K562 (cell line): ENCODE results near the gene MINDY4. TPM values are rescaled to one million over a fixed set of nuclear protein-coding genes. Genes with fewer than 3 reads are reported as not detected.

Experiments used
- EP400 ChIP-seq: fragments of 450-650 bp; IDR thresholded peaks from 2 replicates; pipeline ENCODE4 v1.6.1; 2017; ENCODE audit warnings: antibody characterized with exemption, mild to moderate bottlenecking, moderate library complexity
- FOXP1 ChIP-seq: sonication (generic); formaldehyde crosslinking; IDR thresholded peaks from 2 replicates; pipeline ENCODE4 v1.8.0; 2022; ENCODE audit warnings: mild to moderate bottlenecking, missing genetic modification reagents
- HDAC1 ChIP-seq, 2 experiments: fragments of 450-650 bp; IDR thresholded peaks; 2 replicates each; pipeline ENCODE4 v1.6.1; 2016 to 2017; ENCODE audit warnings: inconsistent platforms in 1 of 2, mild to moderate bottlenecking in 1 of 2, moderate library complexity in 1 of 2
- RBM15 ChIP-seq: fragments of 200-400 bp; formaldehyde crosslinking; IDR thresholded peaks from 2 replicates; pipeline ENCODE4 v1.6.1; 2018; ENCODE audit warnings: mild to moderate bottlenecking, low read length, moderate library complexity; ENCODE audit not compliant: insufficient read depth
- ZBTB1 ChIP-seq: sonication (generic); formaldehyde crosslinking; IDR thresholded peaks from 2 replicates; pipeline ENCODE4 v1.8.1; 2023; ENCODE audit warnings: missing genetic modification reagents, low read depth, mild to moderate bottlenecking, borderline replicate concordance
- ZNF316 ChIP-seq: fragments of 450-650 bp; IDR thresholded peaks from 2 replicates; pipeline ENCODE4 v1.6.1; 2016
- polyA plus RNA-seq, 8 experiments: library from polyadenylated mRNA; depleted of rRNA in 4 of 8; stranded (reverse) in 5 of 8; unstranded in 3 of 8; fragments of >200 nt; fragmentation: Nextera tagmentation in 2 of 8; fragmentation: Illumina TruSeq in 1 of 8; extraction: Ambion mirVana in 2 of 8; extraction: Trizol in 1 of 8; gene quantifications; 2 replicates each; pipeline versions ENCODE4 v1.2.1 to v1.2.3, GENCODE V29; 2011 to 2014; ENCODE audit warnings: inconsistent platforms in 1 of 8, missing spikeins in 1 of 8
- total RNA-seq, 7 experiments: library from RNA; depleted of rRNA in 6 of 7; stranded (reverse); fragments of >200 nt in 6 of 7; fragmentation: Illumina TruSeq in 2 of 7; extraction: Trizol in 2 of 7; gene quantifications; 2 replicates each; pipeline versions ENCODE4 v1.2.1 to v1.2.3, GENCODE V29; 2011 to 2021; ENCODE audit warnings: low replicate concordance in 1 of 7
- TF ChIP-seq, protein P1 (sequence below): fragments of 450-650 bp; IDR thresholded peaks from 2 replicates; pipeline ENCODE4 v1.7.1; 2018; ENCODE audit warnings: mild to moderate bottlenecking, low read depth; ENCODE audit not compliant: partially characterized antibody
- TF ChIP-seq, protein P2 (sequence below), 2 experiments: fragments of 450-650 bp in 1 of 2; sonication (generic) in 1 of 2; formaldehyde crosslinking in 1 of 2; IDR thresholded peaks in 1 of 2; conservative IDR thresholded peaks in 1 of 2; 2 replicates each; pipeline versions ENCODE4 v1.6.1 to v1.8.1; 2016 to 2023; ENCODE audit warnings: mild to moderate bottlenecking in 2 of 2, moderate library complexity in 2 of 2, inconsistent platforms in 1 of 2, missing genetic modification reagents in 1 of 2
- TF ChIP-seq, protein P3 (sequence below): fragments of 450-650 bp; IDR thresholded peaks from 2 replicates; pipeline ENCODE4 v1.6.1; 2016
- TF ChIP-seq, protein P4 (sequence below): fragments of 450-650 bp; IDR thresholded peaks from 2 replicates; pipeline ENCODE4 v1.6.1; 2017; ENCODE audit warnings: antibody characterized with exemption

The MINDY4 gene
- total and polyA plus RNA-seq, 9 of the 15 experiments (the other 6 are each of a cell fraction or from before 2014, with no cell fraction given), result 2.1 to 16.7 (median 11.0) TPM

DNA sequence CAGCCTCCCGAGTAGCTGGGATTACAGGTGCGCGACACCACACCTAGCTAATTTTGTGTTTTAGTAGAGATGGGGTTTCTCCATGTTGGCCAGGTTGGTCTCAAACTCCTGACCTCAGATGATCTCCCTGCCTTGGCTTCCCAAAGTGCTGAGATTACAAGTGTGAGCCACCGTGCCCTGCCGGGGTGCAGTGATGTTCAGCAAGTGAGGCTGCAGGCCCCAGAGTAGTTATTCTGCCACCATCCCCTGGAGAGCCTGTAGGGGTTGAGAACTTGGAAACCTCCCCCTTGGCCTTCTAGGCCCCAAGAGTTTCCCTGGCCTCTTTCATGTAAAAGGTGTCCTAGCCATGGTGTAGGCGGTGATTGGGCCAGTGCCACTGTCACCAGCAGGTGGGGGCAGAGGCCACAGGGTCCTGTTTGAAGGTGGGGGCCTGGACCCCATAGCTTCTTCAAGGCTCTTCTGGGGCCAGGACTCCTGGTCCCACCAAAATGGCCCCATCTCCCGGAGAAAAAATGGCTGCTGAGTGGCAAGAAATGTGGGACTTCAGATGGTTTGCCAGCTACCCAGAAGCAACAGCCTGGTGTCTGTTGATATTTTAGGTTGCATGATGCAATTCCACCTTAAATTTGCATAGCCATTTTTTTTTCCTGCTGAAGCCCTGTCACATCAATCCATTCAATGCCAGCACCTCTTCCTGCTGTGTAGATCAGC is 44.8 kb upstream of the MINDY4 start (continued):
- TF ChIP-seq, protein P1, sequence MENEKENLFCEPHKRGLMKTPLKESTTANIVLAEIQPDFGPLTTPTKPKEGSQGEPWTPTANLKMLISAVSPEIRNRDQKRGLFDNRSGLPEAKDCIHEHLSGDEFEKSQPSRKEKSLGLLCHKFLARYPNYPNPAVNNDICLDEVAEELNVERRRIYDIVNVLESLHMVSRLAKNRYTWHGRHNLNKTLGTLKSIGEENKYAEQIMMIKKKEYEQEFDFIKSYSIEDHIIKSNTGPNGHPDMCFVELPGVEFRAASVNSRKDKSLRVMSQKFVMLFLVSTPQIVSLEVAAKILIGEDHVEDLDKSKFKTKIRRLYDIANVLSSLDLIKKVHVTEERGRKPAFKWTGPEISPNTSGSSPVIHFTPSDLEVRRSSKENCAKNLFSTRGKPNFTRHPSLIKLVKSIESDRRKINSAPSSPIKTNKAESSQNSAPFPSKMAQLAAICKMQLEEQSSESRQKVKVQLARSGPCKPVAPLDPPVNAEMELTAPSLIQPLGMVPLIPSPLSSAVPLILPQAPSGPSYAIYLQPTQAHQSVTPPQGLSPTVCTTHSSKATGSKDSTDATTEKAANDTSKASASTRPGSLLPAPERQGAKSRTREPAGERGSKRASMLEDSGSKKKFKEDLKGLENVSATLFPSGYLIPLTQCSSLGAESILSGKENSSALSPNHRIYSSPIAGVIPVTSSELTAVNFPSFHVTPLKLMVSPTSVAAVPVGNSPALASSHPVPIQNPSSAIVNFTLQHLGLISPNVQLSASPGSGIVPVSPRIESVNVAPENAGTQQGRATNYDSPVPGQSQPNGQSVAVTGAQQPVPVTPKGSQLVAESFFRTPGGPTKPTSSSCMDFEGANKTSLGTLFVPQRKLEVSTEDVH, result no peak
- TF ChIP-seq HDAC1 (IDR thresholded peaks at IDR 0.05) (no peak), ZBTB1 (CRISPR knock-in tag) (no peak), FOXP1 (CRISPR knock-in tag) (no peak), EP400 (peak; percentile 26), RBM15 (no peak), ZNF316 (no peak)
- TF ChIP-seq, protein P2, sequence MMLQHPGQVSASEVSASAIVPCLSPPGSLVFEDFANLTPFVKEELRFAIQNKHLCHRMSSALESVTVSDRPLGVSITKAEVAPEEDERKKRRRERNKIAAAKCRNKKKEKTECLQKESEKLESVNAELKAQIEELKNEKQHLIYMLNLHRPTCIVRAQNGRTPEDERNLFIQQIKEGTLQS (IDR thresholded peaks at IDR 0.05), result peak; percentile 78
- TF ChIP-seq, protein P2 (CRISPR knock-in tag; conservative IDR thresholded peaks at IDR 0.05), result no peak
- TF ChIP-seq, protein P3, sequence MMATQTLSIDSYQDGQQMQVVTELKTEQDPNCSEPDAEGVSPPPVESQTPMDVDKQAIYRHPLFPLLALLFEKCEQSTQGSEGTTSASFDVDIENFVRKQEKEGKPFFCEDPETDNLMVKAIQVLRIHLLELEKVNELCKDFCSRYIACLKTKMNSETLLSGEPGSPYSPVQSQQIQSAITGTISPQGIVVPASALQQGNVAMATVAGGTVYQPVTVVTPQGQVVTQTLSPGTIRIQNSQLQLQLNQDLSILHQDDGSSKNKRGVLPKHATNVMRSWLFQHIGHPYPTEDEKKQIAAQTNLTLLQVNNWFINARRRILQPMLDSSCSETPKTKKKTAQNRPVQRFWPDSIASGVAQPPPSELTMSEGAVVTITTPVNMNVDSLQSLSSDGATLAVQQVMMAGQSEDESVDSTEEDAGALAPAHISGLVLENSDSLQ, result peak; percentile 39; the same call in 1 of the 2 replicates
- TF ChIP-seq, protein P4, sequence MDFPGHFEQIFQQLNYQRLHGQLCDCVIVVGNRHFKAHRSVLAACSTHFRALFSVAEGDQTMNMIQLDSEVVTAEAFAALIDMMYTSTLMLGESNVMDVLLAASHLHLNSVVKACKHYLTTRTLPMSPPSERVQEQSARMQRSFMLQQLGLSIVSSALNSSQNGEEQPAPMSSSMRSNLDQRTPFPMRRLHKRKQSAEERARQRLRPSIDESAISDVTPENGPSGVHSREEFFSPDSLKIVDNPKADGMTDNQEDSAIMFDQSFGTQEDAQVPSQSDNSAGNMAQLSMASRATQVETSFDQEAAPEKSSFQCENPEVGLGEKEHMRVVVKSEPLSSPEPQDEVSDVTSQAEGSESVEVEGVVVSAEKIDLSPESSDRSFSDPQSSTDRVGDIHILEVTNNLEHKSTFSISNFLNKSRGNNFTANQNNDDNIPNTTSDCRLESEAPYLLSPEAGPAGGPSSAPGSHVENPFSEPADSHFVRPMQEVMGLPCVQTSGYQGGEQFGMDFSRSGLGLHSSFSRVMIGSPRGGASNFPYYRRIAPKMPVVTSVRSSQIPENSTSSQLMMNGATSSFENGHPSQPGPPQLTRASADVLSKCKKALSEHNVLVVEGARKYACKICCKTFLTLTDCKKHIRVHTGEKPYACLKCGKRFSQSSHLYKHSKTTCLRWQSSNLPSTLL, result no peak
